CD4-positive, alpha-beta T cell (primary cell): ENCODE data around the gene NCKAP5. TPM values are rescaled to one million over a fixed set of nuclear protein-coding genes. Genes with fewer than 3 reads are reported as not detected.

Experiments used
- ATAC-seq: fragments of 200-7000 bp; cut with Tn5 transposase; one replicate; pipeline ENCODE4 v1.10.0; 2022; ENCODE audit warnings: mild to moderate bottlenecking; ENCODE audit not compliant: poor library complexity
- CTCF ChIA-PET: fragments of 350-600 bp; sonication (Branson Sonifier 250); formaldehyde crosslinking; loops from one replicate; lab custom pipeline; 2021; ENCODE audit warnings: antibody characterized with exemption, inconsistent platforms; lab: Charles Lee
- POLR2A ChIA-PET: fragments of 350-600 bp; sonication (Branson Sonifier 250); formaldehyde crosslinking; loops from one replicate; lab custom pipeline; 2021; ENCODE audit warnings: antibody characterized with exemption, inconsistent platforms; lab: Charles Lee
- DNase-seq, 14 experiments: peaks; one replicate each; pipeline ENCODE4 v3.0.0-alpha.2; 2013 to 2020; ENCODE audit warnings: mixed read lengths in 2 of 14
- H3K27ac ChIP-seq, 2 donors: one replicate each; pipeline versions ENCODE4 v1.5.1 to v1.7.0; 2013; ENCODE audit warnings: low read length in 2 of 2, low read depth in 1 of 2, mild to moderate bottlenecking in 1 of 2
- H3K27me3 ChIP-seq, 2 experiments: 1 replicate in 1 of 2; 2 replicates in 1 of 2; pipeline versions ENCODE4 v1.6.1 to v1.7.0; 2013; ENCODE audit warnings: low read length in 2 of 2, control low read depth in 1 of 2, mild to moderate bottlenecking in 1 of 2, moderate library complexity in 1 of 2; ENCODE audit not compliant: insufficient read depth in 2 of 2, control insufficient read depth in 1 of 2
- H3K36me3 ChIP-seq: one replicate; pipeline ENCODE4 v1.6.1; 2013; ENCODE audit warnings: low read length, control low read depth; ENCODE audit not compliant: insufficient read depth
- H3K4me1 ChIP-seq: one replicate; pipeline ENCODE4 v1.6.1; 2013; ENCODE audit warnings: low read length, control low read depth; ENCODE audit not compliant: insufficient read depth
- H3K4me3 ChIP-seq: one replicate; pipeline ENCODE4 v1.5.1; 2013; ENCODE audit warnings: mild to moderate bottlenecking, low read length, moderate library complexity
- H3K9me3 ChIP-seq, 2 experiments: 1 replicate in 1 of 2; 2 replicates in 1 of 2; pipeline versions ENCODE4 v1.6.1 to v1.7.0; 2013; ENCODE audit warnings: low read length in 2 of 2, mild to moderate bottlenecking in 2 of 2, control low read depth in 1 of 2, moderate library complexity in 1 of 2; ENCODE audit not compliant: control insufficient read depth in 1 of 2, insufficient read depth in 1 of 2
- H3K27ac Mint-ChIP-seq: one replicate; pipeline ENCODE4 v1.8.0; 2020; ENCODE audit warnings: mixed read lengths
- H3K27me3 Mint-ChIP-seq: one replicate; pipeline ENCODE4 v1.8.0; 2021; ENCODE audit warnings: mixed read lengths
- H3K36me3 Mint-ChIP-seq: one replicate; pipeline ENCODE4 v1.8.0; 2021; ENCODE audit warnings: low read depth, mixed read lengths
- H3K4me1 Mint-ChIP-seq: one replicate; pipeline ENCODE4 v1.8.0; 2021; ENCODE audit warnings: low read depth, mixed read lengths
- H3K4me3 Mint-ChIP-seq: one replicate; pipeline ENCODE4 v1.8.0; 2020; ENCODE audit warnings: mild to moderate bottlenecking, mixed read lengths
- H3K9me3 Mint-ChIP-seq: one replicate; pipeline ENCODE4 v1.8.0; 2020; ENCODE audit warnings: mixed read lengths
- CTCF ChIP-seq: fragments of 200-600 bp; IDR thresholded peaks from one replicate; pipeline ENCODE4 v1.8.0; 2022; ENCODE audit warnings: antibody characterized with exemption, mild to moderate bottlenecking
- intact Hi-C, 2 experiments: fragments of 100-400 bp; cut with DNase I in 1 of 2; cut with micrococcal nuclease in 1 of 2; formaldehyde crosslinking; loops; one replicate each; pipeline versions ENCODE4 v1.15.1 to v1.9.0; 2023 to 2025; cut with DNase I, micrococcal nuclease
- total RNA-seq, 174 experiments: library from RNA in 2 of 174; stranded (reverse) in 2 of 174; gene quantifications; one replicate each; pipeline ENCODE4 v1.2.3 and lab custom pipeline; 2021 to 2026

The NCKAP5 gene
- total RNA-seq, 2 experiments from 2014 or later: not detected

- Mint-ChIP-seq H3K4me3 (no peak overlapping the region), H3K4me1 (no peaks in the 10 kb centered on the region), H3K36me3 (no peaks in the 10 kb centered on the region), H3K9me3 (no peaks in the 10 kb centered on the region), H3K27ac (no peak overlapping the region), H3K27me3 (peaks cover 69% of the 10 kb centered on the region)
- DNase-seq (no peak), ATAC-seq (no peak)
- Histone ChIP-seq H3K36me3 (no peaks in the 10 kb centered on the region), H3K4me3 (no peak overlapping the region), H3K9me3 (peaks cover 0 to 32% of the 10 kb centered on the region in 2 experiments), H3K27ac (no peak overlapping the region), H3K27me3 (peaks cover 25 to 49% of the 10 kb centered on the region in 2 experiments), H3K4me1 (no peaks in the 10 kb centered on the region)
- intact Hi-C loops: no loop called here
- no peak for TF ChIP-seq CTCF
- ChIA-PET POLR2A (no interaction called here), CTCF (no interaction called here)
These were observed 900.0 kb downstream of the NCKAP5 start for GRCh38 chr2:132668189-132668823.

DNA sequence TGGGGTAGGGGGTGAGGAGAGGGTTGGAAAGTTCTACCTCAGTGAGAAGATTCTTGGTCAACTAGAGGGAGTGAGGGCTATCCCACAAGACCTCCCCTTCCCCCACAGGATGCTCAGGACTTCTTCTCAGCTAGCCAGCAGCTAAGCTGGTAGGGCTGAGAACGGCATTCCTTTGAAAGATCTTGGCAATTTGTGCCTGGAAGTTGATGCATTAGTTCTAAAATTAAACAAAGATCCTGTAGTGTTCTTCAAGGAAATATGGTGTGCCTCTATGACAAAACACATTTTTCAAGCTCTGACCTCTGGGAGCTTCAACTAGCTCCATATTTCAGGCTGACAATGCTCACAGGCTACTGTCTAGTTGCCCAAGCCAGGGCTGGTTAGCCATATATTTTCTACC lies 900.6 kb downstream of the NCKAP5 start:
- POLR2A ChIA-PET: no interaction called here
- Mint-ChIP-seq H3K4me1 (no peaks in the 10 kb centered on the region), H3K36me3 (no peaks in the 10 kb centered on the region), H3K27ac (no peak overlapping the region), H3K27me3 (peaks cover 64% of the 10 kb centered on the region), H3K4me3 (no peak overlapping the region), H3K9me3 (no peaks in the 10 kb centered on the region)
- Histone ChIP-seq H3K4me1 (no peaks in the 10 kb centered on the region), H3K27ac (no peak overlapping the region), H3K36me3 (no peaks in the 10 kb centered on the region), H3K27me3 (peaks cover 25 to 49% of the 10 kb centered on the region in 2 experiments), H3K9me3 (peaks cover 0 to 32% of the 10 kb centered on the region in 2 experiments), H3K4me3 (no peak overlapping the region)
- intact Hi-C loops: no loop called here
- CTCF ChIA-PET: no interaction called here
- no peak for DNase-seq
- no peak for TF ChIP-seq CTCF
- no peak for ATAC-seq

GRCh38 chr2:132665401-132666140 lies 902.7 kb downstream of the NCKAP5 start:
- Histone ChIP-seq H3K27me3 (peaks cover 15 to 36% of the 10 kb centered on the region in 2 experiments), H3K9me3 (peaks cover 0 to 25% of the 10 kb centered on the region in 2 experiments), H3K4me3 (no peak overlapping the region), H3K27ac (no peak overlapping the region), H3K36me3 (no peaks in the 10 kb centered on the region), H3K4me1 (no peaks in the 10 kb centered on the region)
- Mint-ChIP-seq H3K27ac (no peak overlapping the region), H3K4me3 (no peak overlapping the region), H3K36me3 (no peaks in the 10 kb centered on the region), H3K27me3 (peaks cover 47% of the 10 kb centered on the region), H3K9me3 (no peaks in the 10 kb centered on the region), H3K4me1 (no peaks in the 10 kb centered on the region)
- ChIA-PET POLR2A (no interaction called here), CTCF (no interaction called here)
- no peak for ATAC-seq
- no peak for TF ChIP-seq CTCF
- no peak for DNase-seq
- intact Hi-C loops: no loop called here
